KMS-11 (cell line): ENCODE data around the gene SLC9A9.

Experiments used
- H2AFZ ChIP-seq: fragments of 200-600 bp; sonication (generic); 2 replicates; pipeline ENCODE4 v1.6.1; 2016; ENCODE audit warnings: antibody characterized with exemption, mixed run types, low read depth
- H3K27ac ChIP-seq: fragments of 200-600 bp; sonication (generic); 2 replicates; pipeline ENCODE4 v1.6.1; 2016; ENCODE audit warnings: mild to moderate bottlenecking, mixed run types
- H3K27me3 ChIP-seq: fragments of 200-600 bp; sonication (generic); 2 replicates; pipeline ENCODE4 v1.6.1; 2017; ENCODE audit warnings: mild to moderate bottlenecking, low read depth, mixed run types, moderate library complexity; ENCODE audit not compliant: insufficient read depth
- H3K36me3 ChIP-seq: fragments of 200-600 bp; sonication (generic); 2 replicates; pipeline ENCODE4 v1.6.1; 2017; ENCODE audit warnings: mild to moderate bottlenecking, mixed run types; ENCODE audit not compliant: insufficient read depth
- H3K4me1 ChIP-seq: fragments of 200-600 bp; sonication (generic); 2 replicates; pipeline ENCODE4 v1.6.1; 2016; ENCODE audit warnings: mild to moderate bottlenecking, low read depth, mixed run types; ENCODE audit not compliant: poor library complexity, severe bottlenecking
- H3K4me2 ChIP-seq: fragments of 200-600 bp; sonication (generic); 2 replicates; pipeline ENCODE4 v1.7.0; 2016; ENCODE audit warnings: mild to moderate bottlenecking, mixed run types
- H3K4me3 ChIP-seq: fragments of 200-600 bp; sonication (generic); IDR thresholded peaks from 2 replicates; pipeline ENCODE4 v1.6.1; 2017; ENCODE audit warnings: low read depth, low read length, mixed read lengths; ENCODE audit not compliant: insufficient read depth
- H3K79me2 ChIP-seq: fragments of 200-600 bp; sonication (generic); 2 replicates; pipeline ENCODE4 v1.6.1; 2016; ENCODE audit warnings: low read depth, mixed run types; ENCODE audit not compliant: insufficient read depth
- H3K9ac ChIP-seq: fragments of 200-600 bp; sonication (generic); 2 replicates; pipeline ENCODE4 v1.6.1; 2016; ENCODE audit warnings: mild to moderate bottlenecking, mixed run types
- H4K20me1 ChIP-seq: fragments of 200-600 bp; sonication (generic); 2 replicates; pipeline ENCODE4 v1.6.1; 2016; ENCODE audit warnings: mild to moderate bottlenecking, mixed run types; ENCODE audit not compliant: insufficient read depth
- CTCF ChIP-seq: fragments of 200-600 bp; sonication (generic); conservative IDR thresholded peaks from 2 replicates; pipeline ENCODE4 v1.6.1; 2017; ENCODE audit warnings: low read depth, mild to moderate bottlenecking, antibody characterized with exemption, low read length, moderate library complexity, mixed read lengths

Gene SLC9A9

GRCh38 chr3:143535994-143536784 is 312.1 kb downstream of the SLC9A9 start:
- Histone ChIP-seq H3K79me2 (no peaks in the 10 kb centered on the region), H2AFZ (no peak overlapping the region), H3K36me3 (no peaks in the 10 kb centered on the region), H3K27ac (peak overlapping the region; percentile 21; the same call in 1 of the 2 replicates), H3K4me1 (peaks cover 57% of the 10 kb centered on the region), H3K4me3 (peak overlapping the region; percentile 42), H3K4me2 (peak overlapping the region; percentile 90), H3K27me3 (no peaks in the 10 kb centered on the region), H4K20me1 (no peaks in the 10 kb centered on the region), H3K9ac (no peak overlapping the region)
- TF ChIP-seq CTCF: no peak

GRCh38 chr3:143533391-143533790 is 314.9 kb downstream of the SLC9A9 start:
- H2AFZ ChIP-seq: no peak overlapping the region
- no peak overlapping the region for H3K4me3 ChIP-seq
- H4K20me1 ChIP-seq: no peaks in the 10 kb centered on the region
- no peak for TF ChIP-seq CTCF
- H3K4me1 ChIP-seq: peaks cover 43% of the 10 kb centered on the region
- H3K36me3 ChIP-seq: no peaks in the 10 kb centered on the region
- no peak overlapping the region for H3K4me2 ChIP-seq
- no peaks in the 10 kb centered on the region for H3K27me3 ChIP-seq
- H3K9ac ChIP-seq: no peak overlapping the region
- H3K27ac ChIP-seq: no peak overlapping the region
- no peaks in the 10 kb centered on the region for H3K79me2 ChIP-seq

DNA sequence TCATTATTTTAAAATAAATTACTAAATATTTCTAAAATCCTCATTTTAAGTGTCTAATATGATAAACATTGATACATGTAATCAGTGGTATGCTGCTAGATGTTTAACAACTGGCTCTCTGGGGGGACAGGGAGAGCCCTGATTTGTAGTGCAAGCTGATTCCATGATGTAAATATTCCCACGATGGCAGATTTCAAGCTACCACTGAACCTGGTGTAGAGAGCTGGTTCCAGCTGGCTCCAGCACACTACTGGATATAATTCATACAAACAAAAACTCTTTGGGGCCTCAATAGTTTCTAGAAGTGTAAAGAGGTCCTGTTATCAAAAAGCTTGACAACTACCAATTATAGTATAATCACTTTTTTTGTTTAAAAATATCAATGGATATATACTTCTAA is 316.2 kb downstream of the SLC9A9 start:
- H3K4me3 ChIP-seq: no peak overlapping the region
- no peak for TF ChIP-seq CTCF
- H3K9ac ChIP-seq: no peak overlapping the region
- H4K20me1 ChIP-seq: no peaks in the 10 kb centered on the region
- no peaks in the 10 kb centered on the region for H3K36me3 ChIP-seq
- peaks cover 30% of the 10 kb centered on the region for H3K4me1 ChIP-seq
- no peak overlapping the region for H3K27ac ChIP-seq
- no peaks in the 10 kb centered on the region for H3K79me2 ChIP-seq
- H3K27me3 ChIP-seq: no peaks in the 10 kb centered on the region
- H2AFZ ChIP-seq: no peak overlapping the region
- no peak overlapping the region for H3K4me2 ChIP-seq

- Histone ChIP-seq H2AFZ (no peak overlapping the region), H3K27ac (no peak overlapping the region), H3K4me1 (peaks cover 20% of the 10 kb centered on the region), H3K4me3 (no peak overlapping the region), H3K79me2 (no peaks in the 10 kb centered on the region), H3K9ac (no peak overlapping the region), H3K4me2 (no peak overlapping the region), H3K27me3 (no peaks in the 10 kb centered on the region), H4K20me1 (no peaks in the 10 kb centered on the region), H3K36me3 (no peaks in the 10 kb centered on the region)
- no peak for TF ChIP-seq CTCF
Measured at GRCh38 chr3:143531101-143531500, 317.2 kb downstream of the SLC9A9 start.
